Loucy (cell line): ENCODE measurements around the gene TRIM34.

Experiments used
- EZH2phosphoT487 ChIP-seq: fragments of 200-600 bp; IDR thresholded peaks from 2 replicates; pipeline ENCODE4 v1.6.1; 2018; ENCODE audit warnings: antibody characterized with exemption, mild to moderate bottlenecking, moderate library complexity, borderline replicate concordance
- TF ChIP-seq, protein P1 (sequence below): fragments of 200-600 bp; sonication (generic); conservative IDR thresholded peaks from 2 replicates; pipeline ENCODE4 v1.5.1; 2014; ENCODE audit warnings: mild to moderate bottlenecking, antibody characterized with exemption, low read length

DNA sequence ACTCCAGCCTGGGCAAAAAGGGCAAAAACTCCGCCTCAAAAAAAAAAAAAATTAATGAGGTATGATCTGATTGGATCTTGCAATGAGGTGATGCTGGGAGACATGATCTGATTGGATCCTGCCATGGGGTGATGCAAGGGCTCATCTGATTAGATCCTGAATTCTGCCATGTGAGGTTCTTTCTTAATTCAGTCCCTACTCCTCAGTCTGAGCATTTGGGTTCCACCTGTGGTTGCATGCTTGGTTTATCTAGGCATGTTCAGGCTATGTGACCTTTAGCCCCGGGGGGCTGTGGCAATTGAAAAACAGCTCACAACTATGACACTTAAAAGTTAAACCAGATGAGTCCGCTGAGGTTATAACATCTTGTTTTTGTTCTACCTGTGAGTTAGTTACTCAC, 33.2 kb upstream of the TRIM34 start:
- TF ChIP-seq, protein P1, sequence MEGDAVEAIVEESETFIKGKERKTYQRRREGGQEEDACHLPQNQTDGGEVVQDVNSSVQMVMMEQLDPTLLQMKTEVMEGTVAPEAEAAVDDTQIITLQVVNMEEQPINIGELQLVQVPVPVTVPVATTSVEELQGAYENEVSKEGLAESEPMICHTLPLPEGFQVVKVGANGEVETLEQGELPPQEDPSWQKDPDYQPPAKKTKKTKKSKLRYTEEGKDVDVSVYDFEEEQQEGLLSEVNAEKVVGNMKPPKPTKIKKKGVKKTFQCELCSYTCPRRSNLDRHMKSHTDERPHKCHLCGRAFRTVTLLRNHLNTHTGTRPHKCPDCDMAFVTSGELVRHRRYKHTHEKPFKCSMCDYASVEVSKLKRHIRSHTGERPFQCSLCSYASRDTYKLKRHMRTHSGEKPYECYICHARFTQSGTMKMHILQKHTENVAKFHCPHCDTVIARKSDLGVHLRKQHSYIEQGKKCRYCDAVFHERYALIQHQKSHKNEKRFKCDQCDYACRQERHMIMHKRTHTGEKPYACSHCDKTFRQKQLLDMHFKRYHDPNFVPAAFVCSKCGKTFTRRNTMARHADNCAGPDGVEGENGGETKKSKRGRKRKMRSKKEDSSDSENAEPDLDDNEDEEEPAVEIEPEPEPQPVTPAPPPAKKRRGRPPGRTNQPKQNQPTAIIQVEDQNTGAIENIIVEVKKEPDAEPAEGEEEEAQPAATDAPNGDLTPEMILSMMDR, result no peak
- TF ChIP-seq EZH2phosphoT487, result no peak
